AG08395 (cell line): Measurements from ENCODE around the gene U2SURP.

Experiments
- DNase-seq: peaks from one replicate; pipeline ENCODE4 v3.0.0; 2012; ENCODE audit warnings: mixed read lengths, low spot score

The U2SURP gene

GRCh38 chr3:143101792-143102381 is 100.5 kb downstream of the U2SURP start:
- no peak for DNase-seq

- no peak for DNase-seq
Measured at GRCh38 chr3:143103652-143104051, 102.3 kb downstream of the U2SURP start.

DNA sequence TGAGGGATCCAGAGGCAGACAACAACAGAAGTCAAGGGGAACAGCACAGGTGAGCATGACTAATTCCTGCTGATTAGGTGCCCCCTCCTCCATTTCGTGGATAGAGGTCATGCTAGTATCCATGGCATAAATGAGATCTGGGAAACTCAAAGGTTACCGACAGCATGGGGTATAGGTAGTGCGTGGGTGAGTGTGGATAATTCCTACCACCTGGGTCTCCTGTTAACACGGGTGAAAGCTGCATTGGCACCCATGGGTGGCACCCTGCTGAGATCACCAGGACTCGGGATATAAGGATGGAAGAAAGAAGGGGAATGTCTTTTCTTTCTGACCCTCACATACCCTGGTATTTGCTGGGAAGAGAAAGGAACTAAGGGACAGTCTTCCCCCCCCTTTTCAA is 103.8 kb downstream of the U2SURP start:
- no peak for DNase-seq

GRCh38 chr3:143109861-143110260 is 108.5 kb downstream of the U2SURP start:
- DNase-seq = no peak
